GM18526 (cell line): ENCODE data around the gene FYN.

Experiments used
- POLR2A ChIP-seq: IDR thresholded peaks from 3 replicates; pipeline ENCODE4 v1.6.1; 2011; ENCODE audit not compliant: insufficient read length; ENCODE audit errors: extremely low read depth

The FYN gene

GRCh38 chr6:111669326-111669725 lies 203.9 kb downstream of the FYN start:
- no peak for TF ChIP-seq POLR2A

DNA sequence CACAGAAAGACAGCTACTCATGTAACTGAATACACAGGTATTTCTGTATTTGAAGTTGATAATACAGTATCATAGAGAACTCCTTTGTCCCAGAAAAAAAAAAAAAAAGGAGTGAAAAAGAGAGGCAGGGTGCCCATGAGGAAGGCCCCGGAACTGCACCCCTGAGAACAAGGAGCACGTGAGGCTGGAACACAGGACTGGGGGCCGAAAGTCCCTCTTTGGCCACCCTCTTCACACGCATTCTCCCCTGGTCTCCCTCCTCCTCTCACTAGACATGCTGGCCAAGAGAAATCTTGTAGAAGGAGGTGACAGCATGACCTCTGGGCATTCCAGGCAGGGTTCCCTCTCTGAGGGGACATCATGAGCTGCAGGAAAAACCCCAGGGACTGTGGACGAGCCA lies 204.8 kb downstream of the FYN start:
- TF ChIP-seq POLR2A, result no peak

DNA sequence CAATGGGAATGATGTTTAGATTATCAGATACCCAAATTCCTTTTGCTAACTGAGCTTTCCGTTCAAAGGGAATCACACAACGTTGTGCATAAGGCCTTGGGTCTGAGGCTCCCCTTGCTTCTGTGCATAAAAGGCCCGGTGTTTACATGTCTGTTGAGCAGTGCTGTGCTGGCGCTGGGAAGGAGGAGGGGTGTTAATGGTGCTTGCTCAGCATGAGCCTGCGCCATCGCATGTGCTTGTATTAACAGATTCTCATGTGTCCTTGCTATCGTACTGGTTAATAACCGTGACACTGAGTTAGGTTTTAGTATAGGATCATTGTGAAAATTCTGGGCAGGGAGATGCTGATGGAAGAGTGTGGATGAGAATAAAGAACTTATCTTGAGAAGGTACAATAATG lies 205.3 kb downstream of the FYN start:
- no peak for TF ChIP-seq POLR2A

GRCh38 chr6:111666847-111667246 lies 206.4 kb downstream of the FYN start:
- TF ChIP-seq POLR2A, result no peak

- no peak for TF ChIP-seq POLR2A
These were observed 208.7 kb downstream of the FYN start for GRCh38 chr6:111664565-111665030.

GRCh38 chr6:111663692-111664564 lies 209.3 kb downstream of the FYN start:
- no peak for TF ChIP-seq POLR2A

- TF ChIP-seq POLR2A, result no peak
These were observed 210.3 kb downstream of the FYN start for GRCh38 chr6:111662794-111663593.

GRCh38 chr6:111662072-111662793 lies 211.0 kb downstream of the FYN start:
- no peak for TF ChIP-seq POLR2A

DNA sequence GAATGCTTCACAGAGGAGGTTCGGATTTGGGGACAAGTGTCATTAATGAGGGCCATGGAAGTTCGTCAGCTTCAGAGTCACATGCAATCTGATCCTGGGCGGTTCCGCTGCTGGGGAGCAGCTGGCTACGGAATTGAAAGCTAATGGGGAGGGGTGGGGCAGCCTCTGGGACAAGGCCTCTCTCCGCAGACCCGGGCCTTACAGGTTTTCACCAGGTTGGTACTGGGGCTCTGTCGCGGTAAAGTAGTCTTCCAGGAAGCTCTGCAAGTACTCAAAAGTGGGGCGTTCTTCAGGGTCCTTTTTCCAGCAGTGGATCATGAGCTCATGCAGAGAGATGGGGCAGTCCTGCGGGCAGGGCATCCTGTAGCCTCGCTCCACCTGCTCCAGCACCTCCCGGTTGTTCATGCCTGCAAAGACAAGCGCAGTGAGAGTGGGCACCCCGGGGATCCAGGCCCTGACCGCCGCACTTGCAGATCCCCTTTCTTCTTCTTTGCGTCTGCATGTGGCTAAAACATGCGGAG lies 211.7 kb downstream of the FYN start:
- TF ChIP-seq POLR2A, result no peak

- no peak for TF ChIP-seq POLR2A
These were observed 212.7 kb downstream of the FYN start for GRCh38 chr6:111660531-111660930.

DNA sequence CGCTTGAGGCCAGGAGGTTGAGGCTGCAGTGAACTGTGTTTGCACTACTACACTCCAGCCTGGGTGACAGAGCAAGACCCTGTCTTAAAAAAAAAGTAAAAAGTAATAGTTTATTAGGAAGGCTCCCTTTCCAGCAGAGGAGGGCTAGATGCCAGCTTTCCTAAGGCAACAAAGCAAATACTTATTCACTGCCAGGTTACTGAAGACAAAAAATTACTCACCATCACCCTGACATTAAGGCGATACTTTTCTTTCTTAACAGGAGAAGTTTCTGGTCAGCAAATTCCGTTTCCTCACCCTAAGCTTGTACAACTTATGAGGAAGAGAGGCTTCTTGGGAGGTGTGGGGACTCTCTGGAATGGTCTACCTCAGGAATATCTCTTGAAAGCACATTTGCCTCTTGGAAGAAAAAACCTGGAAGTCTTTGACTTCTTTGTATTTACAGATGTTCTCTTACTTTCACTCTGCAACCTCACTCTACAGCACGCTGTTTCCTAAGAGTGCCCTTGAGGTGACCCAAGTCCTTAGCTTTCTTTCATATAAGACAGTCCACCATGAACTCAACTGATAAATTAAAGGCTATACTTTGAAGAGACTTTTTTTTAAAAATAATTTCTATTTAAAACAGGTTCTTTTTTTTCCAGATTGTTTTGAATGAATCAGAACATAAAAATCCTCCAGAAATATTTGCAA lies 214.6 kb downstream of the FYN start:
- TF ChIP-seq POLR2A, result no peak

- no peak for TF ChIP-seq POLR2A
These were observed 216.1 kb downstream of the FYN start for GRCh38 chr6:111657146-111657545.

GRCh38 chr6:111653979-111654378 lies 219.3 kb downstream of the FYN start:
- no peak for TF ChIP-seq POLR2A

GRCh38 chr6:111653434-111653833 lies 219.8 kb downstream of the FYN start:
- no peak for TF ChIP-seq POLR2A

- no peak for TF ChIP-seq POLR2A
These were observed 221.1 kb downstream of the FYN start for GRCh38 chr6:111652156-111652555.
